RWPE1 (cell line): Measurements from ENCODE around the gene TCEA2.

Experiments used
- CTCF ChIA-PET: fragments of 350-600 bp; sonication (Branson Sonifier 250); formaldehyde crosslinking; extraction: SDS; loops from one replicate; lab custom pipeline; 2021; lab: Yijun Ruan, JAX
- POLR2A ChIA-PET: fragments of 400-600 bp; formaldehyde crosslinking; extraction: SDS; loops from one replicate; lab custom pipeline; 2020; ENCODE audit warnings: antibody characterized with exemption; ENCODE audit not compliant: low non-redundant PET; lab: Yijun Ruan, JAX
- DNase-seq: peaks from one replicate; pipeline ENCODE4 v3.0.0; 2012; ENCODE audit warnings: low spot score
- H3K27ac ChIP-seq: fragments of 450-650 bp; 2 replicates; pipeline ENCODE4 v1.5.1; 2017
- CTCF ChIP-seq: fragments of 450-650 bp; conservative IDR thresholded peaks from 2 replicates; pipeline ENCODE4 v1.5.1; 2017; ENCODE audit warnings: low read depth, mild to moderate bottlenecking

The TCEA2 gene

GRCh38 chr20:64042054-64042781, 20.8 kb upstream of the TCEA2 start:
- DNase-seq, result no peak
- POLR2A ChIA-PET, result interaction anchor here (0.7 kb wide), 1 partner anchor 18 kb away, joined by 5 read pairs; no protein-coding TSS in a partner anchor
- no peak for TF ChIP-seq CTCF
- CTCF ChIA-PET, result interaction anchor here (0.6 kb wide), 1 partner anchor 112 kb away, joined by 3 read pairs; no protein-coding TSS in a partner anchor
- H3K27ac ChIP-seq, result peak overlapping the region; percentile 58

- ChIA-PET CTCF (interaction anchor here (1.1 to 2.7 kb wide), 3 partner anchors 14 to 58 kb away, joined by 3 to 10 read pairs (median 5); no protein-coding TSS in a partner anchor), POLR2A (interaction anchor here (0.6 kb wide), 1 partner anchor 345 kb away, joined by 3 read pairs; no protein-coding TSS in a partner anchor)
Observed at GRCh38 chr20:64043768-64044167, 19.2 kb upstream of the TCEA2 start.

GRCh38 chr20:64044484-64045247, 18.3 kb upstream of the TCEA2 start:
- peak; percentile 86 for DNase-seq
- ChIA-PET POLR2A (interaction anchor here (0.6 kb wide), 1 partner anchor 15 kb away, joined by 3 read pairs; no protein-coding TSS in a partner anchor), CTCF (interaction anchor here (0.6 to 2.7 kb wide), 12 partner anchors 8 to 1634 kb away, joined by 3 to 10 read pairs (median 4); partner anchors contain the start of gene TPD52L2)
- peak overlapping the region; percentile 78 for H3K27ac ChIP-seq
- no peak for TF ChIP-seq CTCF

More at GRCh38 chr20:64043768-64044167, 19.2 kb upstream of the TCEA2 start:
- peak overlapping the region; percentile 78 for H3K27ac ChIP-seq
- TF ChIP-seq CTCF, result no peak
- no peak for DNase-seq

GRCh38 chr20:64045346-64046011, 17.5 kb upstream of the TCEA2 start:
- peak overlapping the region; percentile 78 for H3K27ac ChIP-seq
- POLR2A ChIA-PET, result interaction anchor here (0.6 kb wide), 1 partner anchor 16 kb away, joined by 3 read pairs; no protein-coding TSS in a partner anchor
- CTCF ChIA-PET, result interaction anchor here (0.6 to 2.7 kb wide), 9 partner anchors 9 to 181 kb away, joined by 3 to 10 read pairs (median 4); partner anchors contain the start of gene TPD52L2
- no peak for TF ChIP-seq CTCF
- DNase-seq, result no peak

DNA sequence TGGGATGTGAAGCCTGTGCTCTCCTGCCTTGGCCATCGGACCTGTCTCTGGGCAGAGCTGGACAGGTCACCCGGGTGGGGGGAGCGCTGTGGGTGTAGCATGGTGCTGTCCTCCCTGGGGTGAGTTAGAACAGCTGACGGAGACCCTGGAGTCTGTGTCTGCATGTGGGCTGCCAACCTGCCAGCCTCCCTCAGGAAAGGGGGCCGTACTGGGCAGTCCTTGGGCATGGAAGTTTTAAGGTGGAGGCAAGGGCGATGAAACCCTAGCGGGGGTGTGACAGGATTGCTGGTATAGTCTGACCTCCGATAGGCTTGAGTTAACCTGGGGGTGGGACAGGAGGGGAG, 16.0 kb upstream of the TCEA2 start:
- CTCF ChIA-PET, result interaction anchor here (0.7 to 1.7 kb wide), 4 partner anchors 8 to 36 kb away, joined by 3 to 9 read pairs (median 8); no protein-coding TSS in a partner anchor
- TF ChIP-seq CTCF, result no peak
- no peak overlapping the region for H3K27ac ChIP-seq
- DNase-seq, result no peak
- POLR2A ChIA-PET, result no interaction called here
